Measurements from ENCODE around the gene PPEF2.

PPEF2 gene

DNA sequence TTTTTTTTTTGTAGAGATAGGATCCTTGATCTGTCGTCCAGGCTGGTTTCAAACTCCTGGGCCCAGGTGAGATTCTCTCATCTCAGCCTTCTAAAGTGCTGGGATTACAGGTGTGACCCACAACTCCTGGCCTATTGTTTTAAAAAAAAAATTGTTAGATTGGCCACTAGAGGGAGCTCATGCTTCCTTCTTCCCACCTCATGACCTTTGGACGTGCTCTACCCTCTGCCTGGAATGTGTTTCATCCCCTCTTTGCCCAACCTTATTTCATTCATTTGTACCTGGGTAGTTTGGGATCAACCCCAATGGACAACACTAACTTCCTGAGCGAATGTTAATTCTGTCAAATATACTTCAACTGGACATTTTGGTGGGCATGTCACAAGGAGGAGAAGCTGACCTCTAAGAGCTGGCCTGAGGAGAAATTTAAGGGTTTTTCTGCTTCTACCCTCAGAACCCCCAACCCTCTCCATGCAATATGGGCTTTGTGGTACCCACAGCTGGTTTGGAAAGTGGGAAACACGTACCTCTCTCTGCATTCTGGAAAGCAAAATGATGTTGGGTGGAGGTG lies 6.4 kb downstream of the PPEF2 start:
- no peak for DNase-seq

DNA sequence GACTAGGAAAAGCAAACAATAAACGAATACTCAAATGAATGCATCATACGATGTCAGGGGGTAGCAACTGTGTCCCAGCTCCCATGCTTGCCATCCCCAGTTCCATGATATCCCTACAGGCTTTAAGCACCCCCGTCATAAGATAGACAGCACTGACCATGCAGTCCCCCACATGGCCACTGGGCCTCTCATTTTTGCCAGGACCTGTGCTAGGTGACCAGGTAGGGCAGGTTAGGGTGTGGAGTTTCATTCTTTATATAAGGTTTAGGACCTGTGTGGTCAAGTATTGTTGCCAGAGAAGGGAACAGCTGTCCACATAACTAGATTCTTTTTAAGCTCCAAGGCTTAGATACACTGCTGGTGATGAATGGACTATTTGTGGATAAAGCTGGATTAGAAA lies 9.7 kb downstream of the PPEF2 start:
- DNase-seq = no peak

- no peak for DNase-seq
Measured at GRCh38 chr4:75891611-75892010, 10.6 kb downstream of the PPEF2 start.

DNA sequence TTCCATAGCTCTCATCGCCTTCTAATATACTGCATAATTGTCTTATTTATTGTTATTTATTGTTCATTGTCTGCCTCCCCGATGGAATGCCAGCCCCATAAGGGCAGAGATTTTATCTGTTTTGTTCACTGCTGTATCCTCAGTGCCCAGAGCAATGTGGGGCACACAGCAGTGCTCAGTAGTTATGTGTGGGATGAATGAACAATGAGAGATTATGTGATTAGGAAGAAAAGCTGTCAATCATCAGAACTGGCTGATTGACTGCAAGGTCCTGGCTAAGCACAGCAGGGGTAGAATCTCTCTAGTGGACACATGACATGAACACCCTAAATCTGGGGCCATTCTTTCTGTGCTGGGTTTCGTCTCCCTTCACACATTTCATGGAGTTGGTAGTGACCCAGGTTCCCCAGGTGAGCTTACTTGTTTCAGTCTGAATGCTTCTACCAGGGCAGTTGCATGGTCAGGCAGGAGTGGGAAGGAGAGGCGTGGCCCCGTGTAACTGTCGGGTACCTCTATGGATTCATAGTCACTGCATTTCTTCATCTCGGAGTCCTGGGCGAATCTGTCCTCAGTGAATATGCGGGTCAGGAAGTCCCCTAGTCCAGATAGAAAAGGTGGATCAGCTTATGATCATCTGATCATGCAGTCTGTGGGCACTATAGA lies 12.6 kb downstream of the PPEF2 start:
- DNase-seq = no peak

DNA sequence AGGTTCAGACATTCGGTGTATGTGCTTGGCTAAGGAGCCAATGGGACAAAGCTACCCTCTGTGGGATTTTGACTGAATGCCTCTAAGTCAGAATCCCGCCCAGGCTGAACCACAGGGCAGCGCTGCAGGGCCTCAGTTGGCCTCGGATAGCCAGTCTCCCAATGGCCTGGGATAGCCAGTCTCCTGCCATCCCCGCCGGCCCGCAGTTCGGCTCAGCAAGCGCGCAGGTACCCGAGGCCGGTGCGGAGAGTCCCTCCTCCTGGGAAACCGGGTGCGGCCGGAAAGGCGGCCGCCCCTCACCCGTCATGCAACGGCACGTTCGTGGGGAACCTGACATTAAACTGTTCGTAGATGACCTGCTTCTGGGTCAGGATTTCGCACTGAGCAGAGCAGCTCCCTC lies 16.1 kb downstream of the PPEF2 start:
- DNase-seq = no peak

DNA sequence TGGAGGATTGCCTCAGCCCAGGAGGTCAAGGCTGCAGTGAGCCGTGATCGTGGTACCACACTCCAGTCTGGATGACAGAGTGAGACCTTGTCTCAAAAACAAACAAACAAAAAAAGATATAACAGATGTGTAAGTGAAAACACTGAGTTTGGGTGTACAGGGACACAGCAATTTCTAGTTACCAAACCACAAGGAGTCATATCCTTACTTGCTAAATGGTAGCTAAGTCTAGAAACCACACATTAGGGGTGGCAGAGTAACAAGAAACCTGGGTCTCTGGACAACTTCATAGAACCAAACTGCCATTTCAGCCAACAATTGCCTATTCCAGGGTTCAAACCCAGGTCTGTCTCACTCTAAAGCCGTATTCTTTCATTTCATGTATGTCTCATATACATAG lies 20.8 kb downstream of the PPEF2 start:
- no peak for DNase-seq

DNA sequence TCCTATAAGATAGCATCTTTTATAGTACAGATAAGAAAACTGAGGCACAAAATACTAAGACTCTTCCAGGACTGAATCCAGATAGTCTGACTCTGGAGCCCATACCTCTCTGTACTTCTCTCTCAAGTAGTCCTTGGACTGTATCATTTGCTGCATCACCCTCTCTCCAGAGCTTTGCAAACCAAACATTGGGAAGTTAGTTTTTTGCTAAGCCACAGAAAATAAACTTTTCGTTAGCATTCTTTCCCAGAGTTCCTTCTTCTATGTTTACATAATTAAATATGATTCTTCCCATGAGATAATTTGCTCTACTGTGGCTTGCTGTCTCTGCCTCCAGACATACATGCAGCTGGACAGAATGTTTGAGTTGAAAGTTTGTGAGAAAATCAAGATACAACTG lies 22.0 kb downstream of the PPEF2 start:
- no peak for DNase-seq

GRCh38 chr4:75878246-75878756 lies 24.0 kb downstream of the PPEF2 start:
- no peak for DNase-seq

DNA sequence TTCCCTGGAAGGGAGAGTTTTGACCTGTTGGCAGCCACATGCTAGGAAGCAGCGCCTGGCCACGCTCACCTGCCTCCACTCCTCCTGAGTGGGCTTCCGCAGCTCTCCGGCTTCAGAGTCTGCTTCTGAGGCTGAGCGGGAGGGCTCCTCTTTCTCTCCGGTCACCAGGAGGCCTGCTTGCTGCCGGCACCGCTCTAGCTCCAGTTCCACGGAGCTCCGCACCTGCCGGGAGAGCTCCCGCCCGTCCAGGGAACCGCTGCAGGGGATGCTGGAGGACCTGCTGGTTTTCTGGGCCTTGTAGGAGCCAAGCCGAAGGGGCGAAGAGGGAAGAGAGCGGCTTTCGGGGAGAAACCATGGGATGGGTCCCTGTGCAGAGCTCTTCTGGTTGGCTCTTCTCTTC lies 26.0 kb downstream of the PPEF2 start:
- DNase-seq = no peak

DNA sequence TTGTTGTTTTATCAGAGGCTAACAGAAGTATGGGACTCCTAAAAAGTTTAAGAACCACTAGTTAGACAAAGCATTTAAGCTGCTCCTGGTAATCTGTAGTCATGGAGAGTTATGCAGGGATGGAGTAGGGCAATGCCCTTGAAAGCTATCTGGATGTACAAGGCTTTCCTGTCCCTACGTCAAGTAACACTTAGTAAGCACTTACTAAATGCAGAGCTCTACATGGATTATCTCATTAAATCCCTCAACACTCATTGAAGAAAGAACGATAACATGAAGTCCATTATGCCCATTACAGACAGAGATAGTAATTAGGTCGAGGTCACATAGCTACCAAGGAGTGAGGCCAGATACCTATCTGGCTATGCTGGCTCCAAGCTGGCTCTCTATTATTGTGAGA lies 33.2 kb downstream of the PPEF2 start:
- DNase-seq = no peak

DNA sequence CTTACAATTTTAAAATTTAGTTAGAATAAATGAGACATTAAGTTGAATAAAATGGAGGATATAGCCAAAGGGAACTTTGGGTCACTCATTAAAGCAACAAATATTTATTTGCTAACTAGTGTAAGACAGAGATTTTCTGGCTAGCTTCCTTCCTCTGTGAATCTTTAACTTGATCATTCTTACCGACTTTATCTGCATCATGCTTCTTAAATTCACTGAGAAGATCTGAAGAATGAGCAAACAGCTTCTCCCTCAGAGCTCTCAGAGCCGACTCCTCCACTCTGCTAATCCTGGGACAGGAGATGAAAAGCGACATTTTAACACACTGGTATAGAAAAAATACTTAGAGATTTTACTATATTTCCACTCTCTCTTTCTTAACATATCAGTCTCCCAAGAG lies 35.1 kb downstream of the PPEF2 start:
- DNase-seq = no peak

- no peak for DNase-seq
Measured at GRCh38 chr4:75860606-75861005, 41.6 kb downstream of the PPEF2 start.

DNA sequence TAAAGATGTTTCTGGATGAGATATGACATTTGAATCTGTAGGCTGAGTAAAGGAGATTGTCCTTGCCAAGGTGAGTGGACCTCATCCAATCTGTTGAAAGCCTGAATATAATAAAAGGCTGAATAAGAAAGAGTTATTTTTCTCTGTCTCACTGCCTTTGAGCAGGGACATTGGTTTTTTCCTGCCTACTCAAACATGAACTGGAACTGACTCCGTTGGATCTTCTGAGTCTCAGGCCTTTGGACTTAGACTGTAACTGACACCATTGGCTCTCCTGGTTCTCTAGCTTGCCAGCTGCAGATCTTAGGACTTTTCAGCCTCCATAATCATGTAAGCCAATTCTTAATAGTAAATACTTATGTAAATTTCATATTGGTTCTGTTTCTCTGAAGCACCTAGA lies 43.5 kb downstream of the PPEF2 start:
- no peak for DNase-seq

DNA sequence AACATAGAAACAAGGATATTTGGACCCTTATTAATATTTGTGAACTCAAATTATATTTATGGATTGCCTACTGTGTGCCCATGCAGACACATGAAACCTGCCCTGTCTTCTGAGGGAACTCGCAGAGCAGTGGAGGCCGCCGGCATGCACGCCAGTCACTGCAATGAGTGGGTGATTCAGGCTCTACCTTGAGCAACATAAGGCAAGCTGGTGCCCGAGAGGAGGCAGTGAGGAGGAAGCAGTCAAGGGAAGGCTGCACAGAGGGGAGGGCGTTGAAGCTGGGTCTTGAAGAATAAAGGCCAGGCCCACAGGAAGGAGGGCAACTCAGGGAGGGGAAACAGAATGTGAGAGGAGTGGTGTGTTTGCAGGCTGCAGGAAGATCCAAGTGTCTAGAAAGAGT lies 52.8 kb downstream of the PPEF2 start:
- no peak for DNase-seq

DNA sequence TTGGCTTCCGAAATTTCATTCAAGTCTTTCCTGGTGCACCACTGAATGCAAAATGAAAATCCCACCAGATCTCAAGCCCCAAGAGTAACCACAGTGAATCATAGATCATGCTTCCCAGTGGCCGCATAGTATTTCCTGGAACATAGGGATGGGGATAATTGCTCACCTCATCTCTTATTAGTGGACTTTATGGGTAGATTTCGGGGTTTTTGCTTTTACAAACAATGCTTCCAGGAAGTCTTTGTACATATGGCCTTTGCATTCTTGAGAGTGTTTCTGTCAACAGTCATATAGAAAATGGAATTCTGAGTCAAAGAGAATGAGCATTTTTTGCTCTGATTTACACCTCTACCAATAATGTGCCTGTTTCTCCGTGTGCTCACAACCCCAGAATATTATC lies 53.4 kb downstream of the PPEF2 start:
- DNase-seq = no peak

DNA sequence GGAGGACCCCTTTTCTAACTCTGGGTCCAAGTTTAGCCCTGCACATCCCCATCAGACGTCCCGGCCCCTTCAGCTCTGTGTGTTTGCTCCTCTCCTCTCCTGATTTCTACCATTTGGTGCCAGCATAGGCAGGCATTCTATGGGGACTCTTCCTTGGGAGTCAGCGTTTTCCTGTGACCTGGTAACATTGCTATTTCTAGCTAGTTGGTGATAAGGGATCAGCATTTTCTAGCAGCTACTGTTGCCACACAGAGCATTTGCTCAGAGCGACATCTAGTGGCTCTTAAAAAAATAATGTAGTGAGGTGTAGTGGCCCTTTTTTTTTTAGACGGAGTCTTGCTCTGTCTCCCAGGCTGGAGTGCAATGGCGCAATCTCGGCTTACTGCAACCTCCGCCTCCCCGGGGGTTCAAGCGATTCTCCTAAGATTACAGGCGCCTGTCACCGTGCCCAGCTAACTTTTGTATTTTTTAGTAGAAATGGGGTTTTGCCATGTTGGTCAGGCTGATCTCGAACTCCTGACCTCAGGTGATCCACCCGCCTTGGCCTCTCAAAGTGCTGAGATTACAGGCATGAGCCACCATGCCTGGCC lies 54.0 kb downstream of the PPEF2 start:
- DNase-seq = peak; percentile 16

GRCh38 chr4:75845992-75846391 lies 56.3 kb downstream of the PPEF2 start:
- no peak for DNase-seq

- DNase-seq = no peak
Measured at GRCh38 chr4:75844151-75844662, 58.0 kb downstream of the PPEF2 start.

GRCh38 chr4:75843596-75843995 lies 58.7 kb downstream of the PPEF2 start:
- no peak for DNase-seq

- DNase-seq = no peak
Measured at GRCh38 chr4:75841641-75842520, 60.4 kb downstream of the PPEF2 start.

- no peak for DNase-seq
Measured at GRCh38 chr4:75834772-75835154, 67.5 kb downstream of the PPEF2 start.

DNA sequence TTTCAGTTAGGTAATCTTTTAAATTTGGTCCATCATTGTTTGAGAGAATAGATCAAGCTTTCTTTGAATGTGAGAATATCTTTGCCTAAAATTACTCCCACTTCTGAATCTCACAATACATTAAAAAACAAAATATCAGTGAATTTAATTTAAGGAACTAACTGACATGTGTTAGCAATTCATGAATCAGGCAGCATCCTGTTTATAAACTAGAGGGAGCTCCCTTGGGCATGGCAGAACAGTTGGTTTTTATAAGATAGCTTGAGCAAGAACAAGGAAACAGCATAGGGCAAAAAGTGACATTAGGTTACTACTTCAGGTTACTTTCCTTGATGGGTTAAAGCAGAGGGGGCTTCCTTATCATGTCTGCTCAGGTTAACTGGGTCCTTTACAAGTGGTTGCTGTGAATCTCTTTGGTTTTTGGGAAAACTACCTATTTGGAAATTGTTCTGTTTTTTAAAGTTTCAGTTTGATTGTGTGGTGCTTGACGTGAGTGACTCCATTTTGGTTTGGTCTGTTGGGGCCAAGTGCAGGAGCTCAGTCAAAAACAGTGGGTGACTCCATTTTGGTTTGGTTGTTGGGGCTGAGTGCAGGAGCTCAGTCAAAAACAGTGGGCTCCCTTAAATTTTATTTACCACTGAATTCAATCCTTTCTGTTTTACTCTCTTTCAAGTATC lies 68.0 kb downstream of the PPEF2 start:
- DNase-seq = no peak

All from stimulated activated CD4-positive, alpha-beta T cell treated with anti-CD3 and anti-CD28 coated beads, Interleukin-1b, Interleukin-23, amount 100 ng/mL, for 48 hours (primary cell).